BLaER1 treated with 17β-estradiol and CSF1 and Interleukin-3, amounts not matched to agents 10 nM and 100 nM (cell line): ENCODE results near the gene ZNF491.
"Not testable (repeated sequence)": the region's sequence is repeated elsewhere in the genome, so short reads cannot be mapped to it uniquely, and the experiment has no call there.

ENCODE experiments used
- H3K27ac ChIP-seq, 11 experiments: shearing (Covaris generic); formaldehyde crosslinking; 2 replicates each; pipeline ENCODE4 v1.8.1; 2022
- H3K27me3 ChIP-seq, 11 experiments: shearing (Covaris generic); formaldehyde crosslinking; 2 replicates each; pipeline ENCODE4 v1.8.1; 2022
- H3K36me3 ChIP-seq, 11 experiments: shearing (Covaris generic); formaldehyde crosslinking; 2 replicates each; pipeline ENCODE4 v1.8.1; 2022
- H3K4me1 ChIP-seq, 10 experiments: shearing (Covaris generic); formaldehyde crosslinking; 2 replicates each; pipeline ENCODE4 v1.8.1; 2022
- H3K4me2 ChIP-seq, 11 experiments: shearing (Covaris generic); formaldehyde crosslinking; 2 replicates each; pipeline ENCODE4 v1.8.1; 2022
- H3K4me3 ChIP-seq, 10 experiments: shearing (Covaris generic); formaldehyde crosslinking; 2 replicates each; pipeline ENCODE4 v1.8.1; 2022
- H3K9ac ChIP-seq, 11 experiments: shearing (Covaris generic); formaldehyde crosslinking; 2 replicates each; pipeline ENCODE4 v1.8.1; 2022
- H3K9me3 ChIP-seq, 11 experiments: shearing (Covaris generic); formaldehyde crosslinking; replicated peaks in 1 of 11; 2 replicates each; pipeline ENCODE4 v1.8.1; 2022
- H4K20me1 ChIP-seq, 11 experiments: shearing (Covaris generic); formaldehyde crosslinking; 2 replicates each; pipeline ENCODE4 v1.8.1; 2022
- Cebpa-rat ChIP-seq, 11 experiments: shearing (Covaris generic); IDR thresholded peaks; 2 replicates each; pipeline ENCODE4 v1.8.1; 2022

ZNF491 gene

GRCh38 chr19:11766597-11767591 is 31.4 kb upstream of the ZNF491 start, which contains the start of gene ZNF441:
Gene ZNF441, plus strand, starts transcription at chr19:11767000. Its CDS starts 194 bp downstream, at chr19:11767194.
- peaks cover 33 to 58% (median 45%) of the 10 kb centered on the region in 11 experiments for H3K9me3 ChIP-seq
- peak within 1 kb of the TSS; percentile 77 to 97 (median 88) for H3K27ac ChIP-seq
- no peak for TF ChIP-seq Cebpa-rat (IDR thresholded peaks at IDR 0.05)
- peak within 1 kb of the TSS; percentile 84 to 98 (median 93) for H3K4me2 ChIP-seq
- H4K20me1 ChIP-seq: no peaks in the 10 kb centered on the region
- peak within 1 kb of the TSS; percentile 79 to 95 (median 83) for H3K4me3 ChIP-seq
- H3K9ac ChIP-seq: peak within 1 kb of the TSS; percentile 85 to 97 (median 91)
- no peaks in the 10 kb centered on the region for H3K27me3 ChIP-seq
- peaks cover 7 to 23% (median 20%) of the 10 kb centered on the region in 11 experiments; a peak in 17 of 22 replicates for H3K36me3 ChIP-seq
- peaks cover 16 to 22% (median 20%) of the 10 kb centered on the region in 10 experiments for H3K4me1 ChIP-seq

- Histone ChIP-seq H3K4me2 (peak overlapping the region; percentile 84 to 98 (median 93)), H3K36me3 (peaks cover 7 to 28% (median 20%) of the 10 kb centered on the region in 11 experiments; a peak in 18 of 22 replicates), H3K9me3 (peaks cover 41 to 61% (median 52%) of the 10 kb centered on the region in 11 experiments), H3K27ac (peak overlapping the region; percentile 77 to 97 (median 88)), H4K20me1 (no peaks in the 10 kb centered on the region), H3K27me3 (no peaks in the 10 kb centered on the region), H3K9ac (peak overlapping the region; percentile 85 to 97 (median 91)), H3K4me3 (peak overlapping the region; percentile 79 to 95 (median 83)), H3K4me1 (peaks cover 16 to 22% (median 20%) of the 10 kb centered on the region in 10 experiments)
- peak in 1 of 11 experiments; percentile 8; a peak in 2 of 22 replicates for TF ChIP-seq Cebpa-rat (IDR thresholded peaks at IDR 0.05)
Observed at GRCh38 chr19:11767633-11768133, 30.6 kb upstream of the ZNF491 start.

GRCh38 chr19:11769995-11770394 is 28.3 kb upstream of the ZNF491 start:
- H3K36me3 ChIP-seq: peaks cover 7 to 29% (median 20%) of the 10 kb centered on the region in 11 experiments; a peak in 18 of 22 replicates
- peak overlapping the region in 2 of 10 experiments; percentile 5 to 35; a peak in 3 of 20 replicates for H3K4me3 ChIP-seq
- no peak overlapping the region for H3K4me2 ChIP-seq
- no peaks in the 10 kb centered on the region for H3K27me3 ChIP-seq
- H3K4me1 ChIP-seq: peaks cover 16 to 22% (median 20%) of the 10 kb centered on the region in 10 experiments
- H3K9ac ChIP-seq: no peak overlapping the region
- no peak overlapping the region for H3K27ac ChIP-seq
- no peak for TF ChIP-seq Cebpa-rat (IDR thresholded peaks at IDR 0.05)
- H3K9me3 ChIP-seq: peaks cover 44 to 67% (median 53%) of the 10 kb centered on the region in 11 experiments
- H4K20me1 ChIP-seq: no peaks in the 10 kb centered on the region

GRCh38 chr19:11771520-11771919 is 26.8 kb upstream of the ZNF491 start:
- not testable (repeated sequence) for H3K9ac ChIP-seq, H4K20me1 ChIP-seq, H3K27ac ChIP-seq, H3K4me2 ChIP-seq, H3K4me3 ChIP-seq, H3K27me3 ChIP-seq
- Histone ChIP-seq H3K36me3 (peaks cover 12 to 39% (median 21%) of the 10 kb centered on the region in 11 experiments; a peak in 19 of 22 replicates), H3K9me3 (peaks cover 58 to 82% (median 68%) of the 10 kb centered on the region in 11 experiments), H3K4me1 (peaks cover 13 to 17% (median 16%) of the 10 kb centered on the region in 10 experiments)

- not testable (repeated sequence) for H3K27ac ChIP-seq, H3K4me3 ChIP-seq, H3K27me3 ChIP-seq, H3K9ac ChIP-seq, H3K4me2 ChIP-seq, H4K20me1 ChIP-seq, H3K4me1 ChIP-seq
- Histone ChIP-seq H3K36me3 (peaks cover 48 to 71% (median 56%) of the 10 kb centered on the region in 11 experiments), H3K9me3 (peaks cover 79 to 100% (median 87%) of the 10 kb centered on the region in 11 experiments)
Observed at GRCh38 chr19:11776669-11777068, 21.7 kb upstream of the ZNF491 start.

- Histone ChIP-seq H3K27ac (no peak overlapping the region), H3K27me3 (no peaks in the 10 kb centered on the region), H3K9ac (no peak overlapping the region), H3K4me3 (peak overlapping the region in 9 of 10 experiments; percentile 5 to 34 (median 29); a peak in 10 of 20 replicates), H3K9me3 (peaks cover 92 to 100% (median 98%) of the 10 kb centered on the region in 11 experiments), H3K4me1 (no peaks in the 10 kb centered on the region), H3K36me3 (peaks cover 62 to 91% (median 79%) of the 10 kb centered on the region in 11 experiments), H4K20me1 (no peaks in the 10 kb centered on the region), H3K4me2 (no peak overlapping the region)
- no peak for TF ChIP-seq Cebpa-rat (IDR thresholded peaks at IDR 0.05)
Observed at GRCh38 chr19:11780431-11781020, 17.8 kb upstream of the ZNF491 start.

- Histone ChIP-seq H3K9me3 (peaks cover 83 to 100% (median 96%) of the 10 kb centered on the region in 11 experiments), H3K9ac (no peak overlapping the region), H3K36me3 (peaks cover 57 to 83% (median 77%) of the 10 kb centered on the region in 11 experiments), H3K27me3 (no peaks in the 10 kb centered on the region), H3K4me2 (no peak overlapping the region), H3K27ac (no peak overlapping the region), H4K20me1 (no peaks in the 10 kb centered on the region), H3K4me1 (no peaks in the 10 kb centered on the region), H3K4me3 (peak overlapping the region in 7 of 10 experiments; percentile 6 to 34 (median 30); a peak in 10 of 20 replicates)
- no peak for TF ChIP-seq Cebpa-rat (IDR thresholded peaks at IDR 0.05)
Observed at GRCh38 chr19:11781295-11782057, 16.8 kb upstream of the ZNF491 start.

- Histone ChIP-seq H4K20me1 (no peaks in the 10 kb centered on the region), H3K4me3 (no peak overlapping the region), H3K9ac (no peak overlapping the region), H3K27me3 (no peaks in the 10 kb centered on the region), H3K4me2 (no peak overlapping the region), H3K27ac (no peak overlapping the region), H3K9me3 (peaks cover 77 to 100% (median 94%) of the 10 kb centered on the region in 11 experiments), H3K4me1 (no peaks in the 10 kb centered on the region), H3K36me3 (peaks cover 42 to 60% (median 56%) of the 10 kb centered on the region in 11 experiments)
- TF ChIP-seq Cebpa-rat (IDR thresholded peaks at IDR 0.05): no peak
Observed at GRCh38 chr19:11783767-11784166, 14.6 kb upstream of the ZNF491 start.
